Activated CD8-positive, alpha-beta memory T cell treated with anti-CD3 and anti-CD28 coated beads, Interleukin-2, amount 50 U/mL, for 48 hours (primary cell): ENCODE results near the gene NSMCE1.

Experiments used
- DNase-seq: peaks from one replicate; pipeline ENCODE4 v3.0.0-alpha.2; 2020

NSMCE1 gene

GRCh38 chr16:27228621-27229501 lies 39.7 kb downstream of the NSMCE1 start:
- DNase-seq = no peak

- DNase-seq = no peak
These were observed 40.5 kb downstream of the NSMCE1 start for GRCh38 chr16:27228045-27228444.

- no peak for DNase-seq
These were observed 41.4 kb downstream of the NSMCE1 start for GRCh38 chr16:27226976-27227705.

GRCh38 chr16:27226476-27226875 lies 42.1 kb downstream of the NSMCE1 start:
- DNase-seq = no peak

- DNase-seq = no peak
These were observed 42.8 kb downstream of the NSMCE1 start for GRCh38 chr16:27225536-27226360.

DNA sequence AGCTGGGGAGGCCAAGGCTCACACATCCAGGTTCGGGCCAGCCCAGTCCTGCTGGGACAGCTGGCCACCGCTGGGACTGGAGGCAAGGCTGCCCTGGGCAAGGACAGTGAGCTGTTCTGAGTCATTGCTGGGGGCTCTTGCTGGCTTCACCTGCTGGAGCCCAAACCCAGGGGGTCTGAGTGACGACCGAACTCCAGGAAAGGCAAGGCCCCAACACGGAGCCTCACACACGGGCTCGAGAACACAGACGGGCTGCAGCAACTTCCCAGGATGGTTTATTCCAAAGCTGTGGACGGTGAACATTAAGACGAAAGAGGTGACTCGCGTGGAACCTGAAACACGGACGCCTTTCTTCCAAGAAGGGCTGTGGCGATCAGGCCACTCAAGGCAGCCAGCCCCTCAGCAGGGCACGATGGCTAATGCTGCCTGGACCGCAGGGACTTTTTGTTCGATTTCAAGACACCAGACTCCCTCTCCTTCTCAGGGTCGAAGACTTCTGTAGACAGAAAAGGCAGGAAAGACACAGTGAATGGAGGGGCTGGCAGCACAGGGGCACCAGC lies 43.8 kb downstream of the NSMCE1 start:
- DNase-seq = no peak

GRCh38 chr16:27224271-27224737 lies 44.3 kb downstream of the NSMCE1 start:
- no peak for DNase-seq

DNA sequence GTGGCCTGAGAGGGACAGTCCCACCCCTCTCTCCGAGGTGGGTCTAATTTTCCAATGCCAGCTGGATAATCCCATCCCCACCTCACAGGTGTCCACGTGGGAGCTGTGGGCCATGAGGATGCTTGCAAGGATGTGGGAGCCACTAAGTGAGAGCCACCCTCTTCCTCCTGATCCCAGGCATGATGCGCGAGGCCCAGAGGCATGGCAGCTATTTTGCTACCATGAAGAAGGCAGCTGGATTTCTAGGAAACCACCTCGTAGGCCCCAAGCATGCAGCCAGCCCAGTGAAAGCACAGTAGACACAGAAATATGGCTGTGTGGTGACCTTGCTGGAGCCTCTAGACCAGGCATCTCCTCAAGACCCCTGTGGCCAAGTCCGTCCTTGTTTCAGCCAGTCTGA lies 44.9 kb downstream of the NSMCE1 start:
- no peak for DNase-seq

- DNase-seq = no peak
These were observed 45.4 kb downstream of the NSMCE1 start for GRCh38 chr16:27223226-27223610.

DNA sequence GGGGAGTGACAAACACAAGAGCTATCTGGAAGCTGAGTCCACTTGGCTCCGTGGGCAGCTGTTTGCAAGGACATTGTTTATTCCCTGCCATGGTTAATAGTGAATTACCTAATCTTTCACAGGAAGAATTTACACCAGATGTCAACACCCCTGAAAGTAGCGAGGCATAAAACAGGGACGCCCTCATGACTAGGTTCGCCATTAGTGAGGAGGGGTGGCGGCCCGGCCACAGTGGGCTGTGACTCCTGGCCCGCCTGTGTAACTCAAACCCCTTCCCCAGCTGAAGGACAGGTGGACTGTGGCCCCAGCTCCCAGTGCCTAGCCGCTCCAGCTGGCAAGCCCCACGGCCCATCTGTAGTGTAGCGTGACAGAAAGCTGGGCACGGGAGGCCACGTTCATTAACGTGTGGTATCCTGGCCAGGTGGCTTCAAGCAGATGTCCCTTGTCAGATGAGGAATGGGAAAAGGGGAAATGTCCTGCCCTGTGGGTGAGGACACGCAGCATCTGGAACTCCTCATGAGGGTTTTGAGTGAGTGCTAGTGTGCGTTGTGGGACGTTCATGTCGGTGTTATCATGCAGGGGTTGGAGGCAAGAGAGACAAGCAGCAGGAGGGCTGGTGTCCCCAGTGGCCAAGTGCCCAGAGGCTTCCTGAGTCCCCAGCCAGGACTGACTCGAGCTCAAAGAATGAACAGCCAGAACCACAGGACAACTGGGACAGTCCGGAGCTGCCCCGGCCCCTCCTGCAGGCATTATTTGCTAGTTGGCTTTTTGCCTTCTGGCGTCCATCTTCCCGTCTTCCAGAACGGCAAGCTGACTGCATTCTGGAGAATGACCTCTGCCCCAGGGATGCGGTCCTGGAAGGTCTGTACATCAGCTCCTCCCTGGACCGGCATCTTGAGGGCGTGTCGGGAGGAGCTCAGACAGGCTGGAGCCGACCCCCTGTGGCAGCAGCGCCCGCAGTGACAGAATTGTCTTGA lies 46.0 kb downstream of the NSMCE1 start:
- no peak for DNase-seq

GRCh38 chr16:27221576-27222248 lies 46.9 kb downstream of the NSMCE1 start:
- no peak for DNase-seq

DNA sequence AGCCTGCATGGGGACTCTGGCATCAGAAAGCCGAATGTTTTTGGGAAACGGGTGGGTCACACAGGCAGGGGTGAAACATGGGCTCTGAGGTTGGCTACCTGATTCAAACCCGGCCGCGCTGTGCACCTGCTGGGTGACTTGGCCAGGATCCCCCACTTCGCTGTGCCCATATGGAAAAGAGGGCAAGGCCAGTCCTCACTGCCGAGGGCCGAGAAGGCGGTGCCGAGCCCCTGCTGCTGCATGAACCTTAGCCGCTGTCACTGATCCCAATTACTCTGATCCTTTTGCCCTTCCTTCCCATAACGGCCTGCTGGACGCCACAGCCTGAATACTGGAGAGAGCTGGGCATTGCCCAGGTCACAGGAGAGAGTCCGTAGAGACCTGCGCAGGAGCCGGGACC lies 47.6 kb downstream of the NSMCE1 start:
- no peak for DNase-seq

DNA sequence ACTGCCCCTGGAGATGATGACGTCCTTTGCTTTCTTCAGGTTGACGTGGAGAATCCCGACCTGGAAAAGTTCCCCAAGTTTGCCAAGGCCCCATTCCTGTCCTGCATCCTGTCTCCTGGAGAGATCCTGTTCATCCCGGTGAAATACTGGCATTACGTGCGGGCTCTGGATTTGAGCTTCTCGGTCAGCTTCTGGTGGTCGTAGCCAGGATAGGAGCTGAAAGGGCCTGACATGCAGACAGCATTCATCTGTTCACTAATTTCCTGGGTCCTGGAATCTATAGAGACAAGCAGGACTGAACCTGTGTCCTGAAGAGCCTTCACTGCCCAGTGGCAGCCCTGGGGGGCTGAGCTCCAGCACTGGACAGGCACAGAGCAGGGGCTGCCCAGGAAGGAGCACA lies 48.0 kb downstream of the NSMCE1 start:
- DNase-seq = no peak

- no peak for DNase-seq
These were observed 48.5 kb downstream of the NSMCE1 start for GRCh38 chr16:27220120-27220519.

- DNase-seq = no peak
These were observed 49.4 kb downstream of the NSMCE1 start for GRCh38 chr16:27219161-27219560.

DNA sequence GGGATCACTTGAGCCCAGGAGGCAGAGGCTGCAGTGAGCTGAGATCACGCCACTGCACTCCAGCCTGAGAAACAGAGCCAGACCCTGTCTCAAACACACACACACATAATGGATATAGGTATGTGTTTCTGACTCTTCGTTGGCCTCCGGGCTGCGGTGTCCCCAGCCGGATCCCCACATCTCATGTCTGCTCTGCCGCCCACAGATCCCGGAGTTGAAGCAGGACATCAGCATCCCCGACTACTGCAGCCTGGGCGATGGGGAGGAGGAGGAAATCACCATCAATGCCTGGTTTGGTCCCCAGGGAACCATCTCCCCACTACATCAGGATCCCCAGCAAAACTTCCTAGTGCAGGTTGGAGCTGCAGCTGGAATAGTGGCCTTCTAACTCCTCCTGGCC lies 49.8 kb downstream of the NSMCE1 start:
- DNase-seq = no peak

DNA sequence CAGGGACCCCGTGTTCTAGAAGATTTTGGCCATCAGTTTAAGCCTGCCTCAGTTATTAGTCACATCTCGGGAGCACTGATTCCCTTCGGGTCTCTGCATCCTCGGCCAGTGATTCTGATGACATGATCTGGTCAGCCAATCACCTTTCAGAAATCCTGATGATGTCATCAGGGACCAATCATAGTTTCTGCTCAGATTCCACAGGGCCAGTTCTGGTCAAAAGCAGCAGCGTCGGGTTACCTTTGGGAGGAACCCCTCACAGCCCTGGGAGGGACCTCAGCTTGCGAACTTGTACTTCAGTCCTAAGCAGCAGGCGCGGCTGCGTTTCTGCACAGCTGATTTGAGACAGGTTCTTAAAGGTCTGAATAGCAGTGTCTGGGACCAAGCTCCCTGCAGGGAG lies 51.3 kb downstream of the NSMCE1 start:
- no peak for DNase-seq

GRCh38 chr16:27216297-27216885 lies 52.2 kb downstream of the NSMCE1 start:
- no peak for DNase-seq

- no peak for DNase-seq
These were observed 52.9 kb downstream of the NSMCE1 start for GRCh38 chr16:27215660-27216059.

GRCh38 chr16:27214084-27214961 lies 54.2 kb downstream of the NSMCE1 start:
- no peak for DNase-seq
